ENCODE data around the gene NCOA3.
A peak's percentile ranks its signal among the peaks of the same experiment; 100 is the strongest.

DNA sequence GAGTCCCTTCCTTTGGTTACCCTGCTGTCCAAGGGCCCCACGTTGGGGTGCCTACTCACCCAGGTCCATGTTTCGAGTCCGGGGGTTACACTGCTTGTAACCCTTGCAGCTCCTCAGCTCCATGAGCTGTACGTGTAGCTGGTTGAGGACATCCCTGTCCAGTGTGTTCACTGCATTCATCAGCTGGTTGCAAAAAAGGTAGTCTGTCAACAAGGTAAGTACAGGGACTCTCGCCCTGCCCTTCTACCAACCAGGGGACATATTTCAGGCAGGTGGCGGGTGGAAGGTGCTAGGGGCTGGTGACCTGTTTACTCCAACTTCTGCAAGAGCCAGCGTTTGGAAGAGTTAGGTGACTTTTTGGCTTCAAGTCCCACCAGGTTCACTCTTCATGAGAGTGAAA, 160.0 kb downstream of the NCOA3 start:
- TF ChIP-seq POLR2A (IDR thresholded peaks at IDR 0.05; ENCODE audit: low read depth, low read length), result no peak
- no peak for TF ChIP-seq TAF1 (IDR thresholded peaks at IDR 0.05; ENCODE audit: borderline replicate concordance, low read depth, low read length)
- 0 out of 2 replicates have a peak, but pooled peaks have one; percentile 29 for TF ChIP-seq POLR2AphosphoS5 (IDR thresholded peaks at IDR 0.05; ENCODE audit: low read depth, low read length)
